Subcutaneous adipose tissue (tissue), 4 donors: ENCODE data around the gene CCDC102A. TPM values are rescaled to one million over a fixed set of nuclear protein-coding genes. Genes with fewer than 3 reads are reported as not detected.

ENCODE experiments used
- total RNA-seq, 4 donors: library from RNA; depleted of rRNA; stranded (reverse); fragments of >200 nt; gene quantifications; one replicate each; pipeline ENCODE4 v1.1.0, GENCODE V29; 2016
- TF ChIP-seq, protein P1 (sequence below): fragments of 450-650 bp; IDR thresholded peaks from one replicate; pipeline ENCODE4 v1.5.1; 2016; ENCODE audit warnings: low read depth, mild to moderate bottlenecking, control low read depth, antibody characterized with exemption, moderate library complexity

Gene CCDC102A
- total RNA-seq, 4 donors from 2014 or later: 5.5 to 7.0 (median 6.2) TPM

DNA sequence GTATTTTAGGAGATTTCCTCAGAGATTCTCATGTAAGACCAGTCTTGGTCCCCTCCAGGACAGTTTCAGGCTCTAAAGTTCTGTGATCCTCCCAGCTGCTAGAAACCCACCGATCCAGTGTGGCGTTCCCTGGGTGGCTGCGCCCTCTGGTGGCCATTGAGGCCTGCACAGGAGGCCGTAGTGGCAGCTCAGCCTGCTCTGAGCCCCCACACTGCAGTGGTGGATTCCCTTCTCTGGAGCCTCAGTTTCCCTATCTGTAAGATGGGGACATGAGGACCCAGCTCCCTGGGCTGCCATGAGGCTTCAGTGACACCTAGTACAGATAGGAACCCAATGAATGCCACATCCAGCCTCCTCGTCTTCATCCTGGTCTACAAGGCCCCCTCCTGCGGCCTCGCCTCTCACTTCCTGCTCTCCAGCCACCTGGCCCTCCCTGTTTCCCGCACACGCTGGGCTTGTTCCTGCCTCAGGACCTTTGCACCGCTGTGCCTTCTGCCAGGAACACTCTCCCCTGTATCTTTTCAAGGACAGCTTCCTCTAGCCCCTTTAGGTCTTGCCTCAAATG, 16.5 kb downstream of the CCDC102A start:
- TF ChIP-seq, protein P1, sequence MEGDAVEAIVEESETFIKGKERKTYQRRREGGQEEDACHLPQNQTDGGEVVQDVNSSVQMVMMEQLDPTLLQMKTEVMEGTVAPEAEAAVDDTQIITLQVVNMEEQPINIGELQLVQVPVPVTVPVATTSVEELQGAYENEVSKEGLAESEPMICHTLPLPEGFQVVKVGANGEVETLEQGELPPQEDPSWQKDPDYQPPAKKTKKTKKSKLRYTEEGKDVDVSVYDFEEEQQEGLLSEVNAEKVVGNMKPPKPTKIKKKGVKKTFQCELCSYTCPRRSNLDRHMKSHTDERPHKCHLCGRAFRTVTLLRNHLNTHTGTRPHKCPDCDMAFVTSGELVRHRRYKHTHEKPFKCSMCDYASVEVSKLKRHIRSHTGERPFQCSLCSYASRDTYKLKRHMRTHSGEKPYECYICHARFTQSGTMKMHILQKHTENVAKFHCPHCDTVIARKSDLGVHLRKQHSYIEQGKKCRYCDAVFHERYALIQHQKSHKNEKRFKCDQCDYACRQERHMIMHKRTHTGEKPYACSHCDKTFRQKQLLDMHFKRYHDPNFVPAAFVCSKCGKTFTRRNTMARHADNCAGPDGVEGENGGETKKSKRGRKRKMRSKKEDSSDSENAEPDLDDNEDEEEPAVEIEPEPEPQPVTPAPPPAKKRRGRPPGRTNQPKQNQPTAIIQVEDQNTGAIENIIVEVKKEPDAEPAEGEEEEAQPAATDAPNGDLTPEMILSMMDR: no peak

DNA sequence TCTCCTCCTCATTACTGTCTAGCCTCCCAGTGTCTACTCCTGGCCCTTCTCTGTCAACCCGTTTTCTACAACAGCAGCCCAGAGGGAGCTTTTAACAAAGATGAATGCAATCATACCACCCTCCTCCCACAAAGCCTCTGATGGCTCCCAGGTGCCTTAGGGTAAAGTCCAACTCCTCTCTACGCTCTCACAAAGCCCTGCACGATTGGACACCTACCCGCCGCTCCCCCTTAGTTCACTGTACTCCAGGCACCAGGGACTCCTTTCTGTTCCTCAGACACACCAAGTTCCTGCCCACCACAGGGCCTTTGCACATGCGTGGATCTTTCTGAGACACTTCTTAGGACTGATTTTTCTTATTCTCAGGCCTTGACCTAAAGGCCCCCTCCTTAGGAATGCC, 17.4 kb downstream of the CCDC102A start:
- TF ChIP-seq, protein P1: no peak

DNA sequence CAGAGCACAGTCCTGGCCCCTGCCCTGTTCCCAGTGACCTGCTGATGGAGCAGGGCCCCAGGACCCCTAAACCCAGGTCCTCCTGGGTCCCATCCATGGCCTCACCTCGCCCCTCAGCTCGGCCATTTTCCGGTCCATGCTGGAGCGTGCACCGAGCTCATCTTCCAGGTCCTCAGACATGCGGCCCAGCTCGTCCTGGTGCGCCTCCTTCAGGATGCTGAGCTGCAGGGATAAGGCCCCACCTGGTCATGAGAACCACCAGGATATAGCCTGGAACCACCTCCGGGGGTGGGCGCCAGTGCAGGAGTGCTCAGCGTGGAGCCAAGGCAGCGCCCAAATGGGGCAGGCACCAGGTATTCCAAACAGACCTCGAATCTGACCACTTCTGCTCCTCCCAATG, 17.9 kb downstream of the CCDC102A start:
- TF ChIP-seq, protein P1: no peak

DNA sequence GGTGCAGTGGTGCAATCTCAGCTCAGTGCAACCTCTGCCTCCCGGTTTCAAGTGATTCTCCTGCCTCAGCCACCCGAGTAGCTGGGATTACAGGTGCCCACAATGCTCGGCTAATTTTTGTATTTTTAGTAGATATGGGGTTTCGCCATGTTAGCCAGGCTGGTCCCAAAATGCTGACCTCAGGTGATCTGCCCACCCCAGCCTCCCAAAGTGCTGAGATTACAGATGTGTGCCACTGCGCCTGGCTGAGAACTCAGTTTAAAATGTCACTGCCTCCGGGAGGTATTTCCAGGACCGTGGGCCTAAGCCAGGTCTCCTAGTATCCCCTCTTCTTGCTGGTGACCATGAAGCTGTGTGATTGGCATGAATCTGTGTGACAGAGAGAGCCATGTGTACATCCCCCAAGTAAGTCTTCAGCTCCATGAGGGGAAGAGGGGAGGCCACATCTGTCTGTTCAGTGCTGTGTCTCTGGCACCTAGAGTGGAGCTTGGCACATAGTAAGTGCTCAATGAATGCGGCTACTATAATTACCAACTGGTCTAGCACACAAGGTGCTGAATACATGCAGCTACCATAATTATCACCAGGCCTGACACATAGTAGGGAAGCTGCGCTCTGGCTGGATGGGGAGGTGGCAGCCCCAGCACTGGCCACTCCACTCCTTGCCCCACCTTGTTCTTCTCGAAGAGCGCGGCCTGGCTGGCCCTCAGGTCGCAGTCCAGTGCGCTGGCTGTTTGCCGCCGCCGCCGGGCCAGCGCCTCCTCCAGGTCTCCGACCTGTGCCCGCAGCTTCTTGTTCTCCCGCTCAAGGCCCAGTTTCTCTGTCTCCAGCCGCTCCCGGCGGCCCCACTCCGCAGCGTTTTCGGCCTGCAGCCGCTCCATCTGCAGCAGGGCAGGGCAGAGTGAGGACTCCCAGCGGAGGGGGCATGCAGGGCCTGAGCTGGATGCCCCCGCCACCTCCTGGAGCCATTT, 18.7 kb downstream of the CCDC102A start:
- TF ChIP-seq, protein P1: no peak

DNA sequence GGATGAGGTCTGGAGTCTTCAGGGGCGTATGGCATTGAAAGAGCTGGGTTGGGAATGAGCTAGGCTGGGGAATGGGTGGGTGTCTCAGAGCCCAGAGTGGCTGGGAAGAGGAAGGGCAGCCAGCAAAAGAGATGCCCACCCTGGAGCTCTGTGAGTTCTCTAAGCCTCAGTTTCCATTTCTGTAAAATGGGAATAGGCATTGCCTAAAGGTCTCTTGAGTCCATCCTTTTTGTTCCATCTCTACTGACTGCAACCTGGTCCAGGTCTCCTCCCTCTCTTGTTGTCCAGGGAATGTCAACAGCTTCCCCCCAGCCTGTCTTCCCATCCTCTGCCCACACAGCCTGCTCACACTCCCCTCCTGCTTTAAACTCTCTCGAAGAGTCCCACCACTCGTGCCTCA, 19.6 kb downstream of the CCDC102A start:
- TF ChIP-seq, protein P1: no peak

DNA sequence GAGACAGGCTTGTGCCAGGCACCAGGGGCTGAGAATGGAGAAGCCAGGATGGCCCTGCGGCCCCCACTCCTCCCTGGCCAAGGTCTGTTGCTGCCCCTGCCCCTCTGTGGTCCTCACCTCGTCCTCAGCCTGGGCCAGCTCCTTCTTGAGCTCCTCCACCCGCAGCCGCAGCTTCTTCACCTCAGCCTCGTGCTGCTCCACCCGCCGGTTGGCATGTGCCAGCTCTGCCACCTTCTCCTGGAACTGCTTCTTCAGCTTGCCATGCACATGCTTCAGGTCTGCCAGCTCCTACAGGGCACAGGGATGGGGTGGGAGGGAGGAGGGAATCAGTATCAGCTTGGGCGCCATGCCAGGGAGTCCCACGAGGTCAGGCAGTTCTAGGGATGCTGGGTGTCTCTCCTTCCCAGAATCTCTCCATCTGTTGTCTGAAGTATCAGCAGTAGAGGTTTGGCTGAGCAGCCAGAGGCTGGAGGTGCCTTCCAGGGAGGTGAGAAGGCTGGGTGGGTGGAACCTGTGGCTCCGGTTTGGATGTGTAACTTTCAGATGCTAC, 20.1 kb downstream of the CCDC102A start:
- TF ChIP-seq, protein P1: no peak
